Stimulated activated CD8-positive, alpha-beta memory T cell treated with anti-CD3 and anti-CD28 coated beads, Interleukin-7, amount 100 ng/mL, for 4 hours (primary cell): ENCODE results near the gene ATXN7L3.

ENCODE experiments used
- DNase-seq, 2 donors: peaks; one replicate each; pipeline ENCODE4 v3.0.0-alpha.2; 2020; ENCODE audit warnings: low read depth in 2 of 2

The ATXN7L3 gene

DNA sequence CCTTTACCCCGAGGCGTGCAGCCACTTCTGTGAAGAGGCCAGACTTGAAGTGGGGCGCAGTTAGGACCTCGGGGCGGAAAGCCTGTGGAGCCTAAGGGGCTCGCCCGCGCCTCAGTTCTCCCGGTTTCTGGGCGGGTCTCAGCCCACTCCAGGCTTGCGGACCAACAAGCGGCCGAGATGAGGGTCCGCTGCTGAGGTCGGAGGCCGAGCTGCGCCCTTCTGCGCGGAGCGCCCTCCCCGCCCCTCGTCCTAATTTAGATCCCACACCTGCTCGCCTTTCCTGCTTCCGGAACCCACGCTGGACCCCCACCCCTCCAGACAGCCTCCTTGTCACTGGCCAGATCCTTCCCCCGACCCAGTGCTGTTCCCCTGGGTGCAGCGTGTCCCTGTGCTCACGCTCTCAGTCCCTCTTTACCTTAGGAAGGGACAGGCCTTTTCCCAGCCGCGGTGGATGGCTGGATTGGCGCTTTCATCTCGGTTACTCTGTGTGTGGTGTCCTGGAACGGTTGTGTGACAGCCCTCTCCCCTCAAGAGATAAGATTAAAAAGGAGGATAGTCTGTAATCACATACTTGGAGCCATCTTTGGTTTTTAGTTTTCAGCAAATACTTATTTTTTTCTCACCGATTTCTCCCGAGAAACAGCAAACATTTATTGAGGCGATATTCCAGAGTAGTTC, 933 bp upstream of the ATXN7L3 start:
- DNase-seq: no peak

DNA sequence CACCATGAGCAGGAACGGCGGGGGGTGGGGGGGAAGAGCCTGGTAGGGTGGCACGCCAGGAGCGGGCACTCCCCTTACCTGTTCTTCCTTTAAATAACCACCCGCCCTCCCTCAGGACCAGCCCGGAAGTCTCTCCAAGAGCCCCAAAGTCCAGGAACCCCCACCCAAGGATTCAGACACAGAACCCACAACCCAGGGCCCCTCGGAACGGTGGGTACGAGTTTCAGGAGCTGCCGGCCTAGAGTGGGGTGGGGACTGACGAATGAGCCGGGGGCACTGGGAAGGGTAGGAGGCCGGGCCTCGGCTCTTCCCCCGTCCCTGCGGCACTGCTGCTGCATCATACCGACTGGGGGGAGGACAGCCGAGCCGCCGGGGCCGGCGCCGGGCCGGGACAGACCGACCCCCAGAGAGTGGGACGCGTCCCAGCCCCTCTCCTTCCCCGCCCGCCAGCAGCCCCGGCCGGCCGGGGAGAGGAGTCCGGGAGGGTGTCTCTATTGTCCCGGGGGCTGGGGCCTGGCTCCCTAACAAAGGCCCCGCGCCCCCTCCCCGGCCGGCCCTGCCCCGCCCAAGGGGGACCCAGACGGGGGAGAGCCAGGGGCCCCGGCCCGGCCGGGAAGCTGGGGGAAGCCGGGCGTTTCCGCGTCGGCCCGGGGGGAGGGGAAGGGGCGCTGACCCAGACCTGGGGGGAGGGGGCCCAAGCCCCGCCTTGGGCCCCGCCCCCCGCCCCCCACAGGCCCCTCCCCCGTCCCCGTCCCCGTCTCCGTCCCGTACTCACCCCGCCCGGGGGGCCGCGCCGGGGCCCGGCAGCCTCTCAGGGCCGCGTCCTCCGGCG, 747 bp downstream of the ATXN7L3 start:
- DNase-seq: peak in 1 of 2 donors; percentile 50

DNA sequence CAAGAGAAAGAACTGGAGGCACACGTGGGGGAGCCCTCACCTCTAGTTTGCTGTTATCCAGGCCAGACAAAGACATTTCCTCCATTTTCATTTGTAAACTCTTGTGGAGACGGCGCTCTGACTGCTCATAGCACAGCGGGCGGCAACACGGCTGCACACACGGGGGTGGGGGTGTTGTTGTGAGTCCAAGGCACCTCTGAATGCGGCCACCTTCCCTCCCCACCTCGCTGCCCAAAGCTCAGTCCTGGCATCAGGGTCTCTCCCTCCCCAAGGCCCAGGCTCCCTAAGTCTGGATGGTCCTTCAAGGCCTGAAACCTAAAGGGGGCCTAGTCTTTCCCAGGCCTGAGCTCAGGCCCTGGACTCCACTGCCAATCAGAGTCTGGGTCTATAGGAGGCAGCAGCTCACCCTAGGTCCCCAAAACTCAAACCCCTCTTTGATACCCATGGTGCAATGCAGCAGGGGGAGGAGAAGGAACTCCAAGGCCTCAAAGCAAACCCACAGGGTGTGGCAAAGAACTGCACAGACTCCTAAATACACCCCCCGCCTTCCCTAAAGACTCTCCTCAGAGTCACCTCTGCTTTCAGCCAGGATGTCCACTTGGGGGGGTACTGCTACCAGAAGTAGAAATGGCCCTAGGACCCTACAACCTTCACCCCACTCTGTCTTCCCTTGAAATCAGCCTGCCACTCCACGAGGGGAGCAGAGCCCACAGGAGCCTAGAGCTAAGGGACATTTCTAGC, 1.5 kb downstream of the ATXN7L3 start:
- no peak for DNase-seq

DNA sequence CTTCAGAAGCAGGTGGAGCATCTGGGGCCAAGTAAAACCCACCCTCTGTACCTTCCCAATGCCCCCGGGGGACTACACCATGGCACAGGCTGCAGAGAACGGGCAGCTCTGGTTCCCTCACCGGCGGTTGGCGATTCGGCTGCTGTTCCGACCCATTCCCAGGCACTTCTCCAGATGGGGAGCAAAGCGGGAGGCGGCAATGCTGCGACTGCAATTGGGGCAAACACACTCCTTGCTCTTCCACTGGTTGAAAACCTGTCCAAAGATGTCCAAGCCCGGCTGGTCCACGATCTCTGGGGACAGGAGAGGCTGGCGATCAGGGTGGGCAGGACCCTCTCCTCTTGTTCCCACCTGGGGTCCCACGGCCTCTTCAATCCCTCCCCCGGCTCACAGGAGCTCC, 2.6 kb downstream of the ATXN7L3 start:
- DNase-seq: no peak

DNA sequence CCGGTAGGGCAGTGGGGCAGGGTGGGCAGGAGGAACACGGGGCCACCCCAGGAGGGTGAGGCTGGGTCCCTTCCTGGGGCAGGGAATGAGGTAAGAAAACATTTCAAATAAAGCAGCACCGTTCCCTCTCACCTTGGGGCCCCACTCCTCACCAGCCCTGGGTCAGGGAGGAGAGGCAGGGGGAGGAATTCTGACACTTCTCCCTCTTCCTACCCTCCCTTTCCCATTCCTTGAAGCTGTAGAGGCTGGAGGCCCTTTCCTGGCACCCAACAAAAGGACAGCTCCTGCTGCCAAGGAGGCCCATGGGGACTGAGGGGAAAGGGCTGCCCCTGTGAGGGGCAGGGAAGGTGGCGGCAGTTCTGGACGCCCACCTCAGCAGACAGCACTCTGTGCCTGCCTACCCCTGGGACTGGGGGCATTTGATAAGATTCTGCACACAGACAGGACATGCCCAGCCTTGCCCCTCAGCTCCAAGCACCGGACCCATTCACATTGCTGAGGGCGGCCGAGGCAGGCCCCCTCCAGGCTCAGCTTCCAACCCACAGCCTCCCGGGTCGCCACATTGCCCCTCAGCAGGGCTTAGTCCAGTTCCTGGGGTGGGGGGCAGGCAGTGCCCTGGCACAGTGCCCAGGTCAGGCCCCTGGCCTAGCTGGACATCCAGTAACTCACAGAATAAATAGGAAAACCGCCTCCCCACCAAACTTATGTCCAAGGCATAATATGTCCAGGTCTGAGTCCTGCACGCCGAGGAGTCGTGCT, 6.2 kb downstream of the ATXN7L3 start:
- no peak for DNase-seq

DNA sequence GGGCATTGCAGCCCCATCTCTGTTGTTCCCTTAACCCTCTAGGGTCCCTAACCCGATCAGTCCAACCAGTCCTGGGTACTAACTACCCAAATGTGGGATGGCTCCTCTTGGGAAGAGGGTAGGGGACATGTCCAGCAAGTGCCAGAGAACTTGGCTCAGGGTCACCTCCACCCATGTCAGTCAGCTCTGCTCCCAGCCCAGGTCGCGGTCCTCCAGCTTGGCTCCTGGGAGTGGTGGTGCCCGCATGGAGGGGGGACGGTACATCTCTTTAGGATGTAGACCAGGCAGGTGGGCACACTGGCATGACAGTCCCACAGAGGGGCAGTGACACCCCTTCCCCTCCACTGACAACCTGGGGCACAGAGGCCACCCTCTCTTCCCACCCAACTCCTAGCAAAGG, 6.9 kb downstream of the ATXN7L3 start:
- DNase-seq: no peak

DNA sequence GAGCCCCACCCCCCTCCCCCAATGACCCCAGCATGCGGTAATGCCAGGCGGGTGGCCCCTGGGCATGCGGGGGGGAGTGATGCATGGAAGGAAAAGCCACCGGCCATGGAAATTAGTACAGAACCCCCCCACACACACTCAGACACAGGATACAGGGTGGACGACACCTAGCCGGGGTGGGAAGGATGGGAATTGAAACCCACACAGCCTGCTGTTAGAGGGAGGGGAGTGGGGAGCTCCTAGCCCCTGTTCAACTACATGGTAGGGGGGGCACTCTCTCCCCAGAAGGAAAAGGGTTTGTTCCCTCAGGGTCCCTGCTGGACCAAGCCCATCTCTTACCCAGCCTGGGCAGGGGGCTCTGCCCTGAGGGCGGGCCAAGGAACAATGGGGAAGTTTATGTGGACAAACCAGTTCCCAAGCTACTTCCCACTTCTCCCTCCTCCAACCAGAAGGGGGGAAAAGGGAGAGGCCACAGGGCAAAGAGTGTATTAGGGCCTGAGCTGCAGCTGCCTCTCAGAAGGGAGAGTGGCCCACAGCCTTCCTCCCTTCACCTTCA, 7.7 kb downstream of the ATXN7L3 start:
- no peak for DNase-seq

DNA sequence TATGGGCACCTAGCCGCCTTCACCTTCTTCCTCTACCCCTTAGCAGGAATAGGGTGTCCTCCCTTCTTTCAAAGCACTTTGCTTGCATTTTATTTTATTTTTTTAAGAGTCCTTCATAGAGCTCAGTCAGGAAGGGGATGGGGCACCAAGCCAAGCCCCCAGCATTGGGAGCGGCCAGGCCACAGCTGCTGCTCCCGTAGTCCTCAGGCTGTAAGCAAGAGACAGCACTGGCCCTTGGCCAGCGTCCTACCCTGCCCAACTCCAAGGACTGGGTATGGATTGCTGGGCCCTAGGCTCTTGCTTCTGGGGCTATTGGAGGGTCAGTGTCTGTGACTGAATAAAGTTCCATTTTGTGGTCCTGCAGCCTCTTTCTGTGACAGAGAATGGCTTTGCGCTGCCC, 8.3 kb downstream of the ATXN7L3 start:
- DNase-seq: no peak

DNA sequence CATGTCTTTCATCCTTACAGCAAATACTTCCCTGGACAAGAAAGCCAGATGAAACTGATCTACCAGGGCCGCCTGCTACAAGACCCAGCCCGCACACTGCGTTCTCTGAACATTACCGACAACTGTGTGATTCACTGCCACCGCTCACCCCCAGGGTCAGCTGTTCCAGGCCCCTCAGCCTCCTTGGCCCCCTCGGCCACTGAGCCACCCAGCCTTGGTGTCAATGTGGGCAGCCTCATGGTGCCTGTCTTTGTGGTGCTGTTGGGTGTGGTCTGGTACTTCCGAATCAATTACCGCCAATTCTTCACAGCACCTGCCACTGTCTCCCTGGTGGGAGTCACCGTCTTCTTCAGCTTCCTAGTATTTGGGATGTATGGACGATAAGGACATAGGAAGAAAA, 9.2 kb downstream of the ATXN7L3 start:
- no peak for DNase-seq

DNA sequence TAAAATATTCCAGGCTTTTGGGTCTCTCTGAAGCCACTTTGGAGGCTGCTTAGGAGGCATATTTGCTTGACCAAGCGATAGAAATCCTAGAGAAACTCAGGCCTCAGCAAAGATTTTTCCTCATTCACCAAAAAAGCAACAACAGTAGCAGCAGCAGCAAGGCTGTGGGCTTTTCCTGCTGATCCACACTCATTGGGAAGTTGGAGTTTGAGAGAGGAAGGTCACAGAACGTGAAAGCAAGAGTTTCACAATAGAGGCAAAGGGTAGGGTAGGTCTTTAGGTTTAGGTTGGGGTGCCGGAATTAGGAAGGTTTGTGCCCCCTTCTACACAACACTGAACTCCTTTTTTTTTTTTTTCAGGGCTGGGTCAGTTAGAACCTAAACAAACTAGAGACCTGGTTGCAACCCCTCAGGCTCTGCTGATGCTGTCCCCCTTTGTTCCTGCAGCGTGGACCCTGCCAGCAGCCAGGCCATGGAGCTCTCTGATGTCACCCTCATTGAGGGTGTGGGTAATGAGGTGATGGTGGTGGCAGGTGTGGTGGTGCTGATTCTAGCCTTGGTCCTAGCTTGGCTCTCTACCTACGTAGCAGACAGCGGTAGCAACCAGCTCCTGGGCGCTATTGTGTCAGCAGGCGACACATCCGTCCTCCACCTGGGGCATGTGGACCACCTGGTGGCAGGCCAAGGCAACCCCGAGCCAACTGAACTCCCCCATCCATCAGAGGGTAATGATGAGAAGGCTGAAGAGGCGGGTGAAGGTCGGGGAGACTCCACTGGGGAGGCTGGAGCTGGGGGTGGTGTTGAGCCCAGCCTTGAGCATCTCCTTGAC, 10.9 kb downstream of the ATXN7L3 start:
- no peak for DNase-seq

DNA sequence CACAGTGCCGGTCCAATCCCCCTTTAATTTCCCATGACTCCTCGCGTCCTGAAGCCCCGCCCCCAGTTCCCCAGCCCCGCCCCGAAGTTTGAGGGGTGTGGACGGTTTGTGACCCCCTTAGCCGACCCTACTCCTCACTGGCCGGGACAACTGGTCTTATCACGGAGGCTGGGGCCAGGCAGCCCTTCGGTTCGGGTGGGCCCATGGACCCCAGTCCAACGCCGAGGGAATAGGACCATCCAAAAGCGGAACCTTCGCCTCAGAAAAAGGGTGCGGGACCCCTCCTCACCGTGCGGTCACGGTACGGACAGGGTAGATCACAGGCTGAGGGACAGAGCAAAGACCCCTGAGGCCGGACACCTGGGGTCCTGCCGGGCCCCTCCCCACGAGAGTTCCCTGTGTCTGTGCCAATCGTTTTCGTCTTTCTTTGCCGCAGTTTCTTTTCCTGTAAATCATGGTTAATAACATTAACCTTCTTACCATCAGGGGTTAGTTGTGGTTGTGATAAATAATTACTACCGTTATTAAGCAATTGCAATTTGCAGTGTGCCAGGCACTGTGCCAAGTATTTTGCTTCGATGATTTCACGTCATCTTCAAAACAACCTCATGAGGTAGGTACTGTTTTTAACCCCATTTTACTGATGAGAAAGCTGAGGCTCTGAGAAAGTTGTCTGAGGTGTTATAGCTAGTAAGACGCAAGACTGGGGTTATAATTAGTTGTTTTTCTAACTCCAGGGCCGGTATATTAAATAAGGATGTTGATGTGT, 12.4 kb downstream of the ATXN7L3 start:
- DNase-seq: no peak

DNA sequence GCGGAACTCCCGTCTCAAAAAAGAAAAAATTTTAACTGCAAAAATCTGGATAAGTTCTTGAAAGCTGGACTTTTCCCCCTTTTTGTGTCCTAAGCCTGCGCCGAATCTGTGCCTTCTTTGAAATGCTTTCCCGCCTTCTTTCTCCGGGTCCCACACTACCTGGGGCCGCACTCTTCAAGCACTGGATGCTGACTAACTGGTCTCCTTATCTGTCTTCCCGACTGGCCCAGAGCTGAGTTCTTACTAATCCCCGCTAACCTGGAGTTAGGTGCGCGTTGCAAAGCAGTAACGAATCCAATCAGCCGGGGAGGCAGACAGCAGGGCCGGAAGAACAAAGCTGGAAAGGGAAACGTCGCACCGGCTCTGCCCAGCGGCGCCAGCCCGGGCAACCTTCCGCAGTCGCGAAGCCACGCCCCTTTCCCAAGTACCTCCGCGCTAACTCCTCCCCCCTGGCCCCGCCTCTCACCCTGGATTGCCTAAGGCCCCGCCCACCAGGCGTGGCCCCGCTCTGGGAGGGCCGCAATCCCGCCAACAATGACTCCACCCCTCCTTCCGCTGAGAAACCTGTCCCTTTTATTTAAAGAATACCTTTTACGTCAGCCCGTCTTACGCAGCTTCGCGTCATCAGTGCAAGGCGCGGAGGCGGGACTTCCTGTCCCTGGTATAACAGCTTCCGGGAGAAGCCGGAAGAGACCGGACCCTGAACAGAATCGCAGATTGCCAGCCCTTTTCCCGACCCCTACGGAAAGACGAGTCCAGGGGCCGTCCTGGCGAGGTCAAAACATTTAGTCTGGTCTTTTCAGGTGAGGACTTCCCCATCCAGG, 13.2 kb downstream of the ATXN7L3 start, which contains the start of gene TMUB2:
Gene TMUB2, plus strand, starts transcription at position 666 of the 824 bp plus-strand sequence. CDS start 737 bp downstream, outside the sequence.
- peak; percentile 98 for DNase-seq

DNA sequence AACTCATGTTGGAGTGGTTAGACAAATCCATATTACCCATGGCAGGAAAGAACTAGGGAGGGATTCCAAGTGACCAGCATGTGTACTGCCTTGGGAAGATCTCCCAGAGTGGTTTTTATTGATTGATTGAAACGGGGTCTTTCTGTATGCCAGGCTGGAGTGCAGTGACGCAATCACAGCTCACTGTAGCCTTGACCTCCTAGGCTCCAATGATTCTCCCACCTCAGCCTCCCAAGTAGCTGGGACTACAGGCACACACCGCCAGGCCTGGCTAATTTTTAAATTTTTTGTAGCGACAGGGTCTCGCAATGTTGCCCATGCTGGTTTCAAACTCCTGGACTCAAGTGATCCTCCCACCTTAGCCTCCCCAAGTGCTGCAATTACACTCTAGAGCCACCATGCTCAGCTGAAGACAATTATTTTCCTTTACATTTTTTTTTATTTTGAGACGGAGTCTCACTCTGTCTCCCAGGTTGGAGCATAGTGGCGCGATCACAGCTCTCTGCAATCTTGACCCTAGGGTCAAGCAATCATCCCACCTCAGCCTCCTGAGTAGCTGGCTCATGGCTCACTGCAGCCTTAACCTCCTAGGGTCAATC, 15.4 kb downstream of the ATXN7L3 start:
- no peak for DNase-seq

DNA sequence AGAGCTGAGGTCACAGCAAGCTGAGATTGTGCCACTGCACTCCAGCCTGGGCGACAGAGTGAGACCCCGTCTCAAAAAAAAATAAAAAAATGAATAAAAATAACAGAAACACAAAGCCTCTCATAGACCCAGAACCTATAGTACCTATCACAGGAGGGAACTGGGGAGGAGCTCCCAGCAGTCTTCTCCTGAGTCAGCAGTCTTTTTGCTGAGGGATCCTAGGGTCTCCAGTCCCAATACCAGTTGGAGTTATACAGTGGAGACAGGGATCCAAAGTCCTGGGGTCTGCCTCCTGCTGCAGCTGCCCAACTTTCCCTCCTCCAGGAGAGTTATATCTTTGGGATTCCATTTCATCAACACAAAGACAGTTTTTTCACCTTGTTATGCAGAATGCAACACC, 16.7 kb downstream of the ATXN7L3 start:
- DNase-seq: no peak

DNA sequence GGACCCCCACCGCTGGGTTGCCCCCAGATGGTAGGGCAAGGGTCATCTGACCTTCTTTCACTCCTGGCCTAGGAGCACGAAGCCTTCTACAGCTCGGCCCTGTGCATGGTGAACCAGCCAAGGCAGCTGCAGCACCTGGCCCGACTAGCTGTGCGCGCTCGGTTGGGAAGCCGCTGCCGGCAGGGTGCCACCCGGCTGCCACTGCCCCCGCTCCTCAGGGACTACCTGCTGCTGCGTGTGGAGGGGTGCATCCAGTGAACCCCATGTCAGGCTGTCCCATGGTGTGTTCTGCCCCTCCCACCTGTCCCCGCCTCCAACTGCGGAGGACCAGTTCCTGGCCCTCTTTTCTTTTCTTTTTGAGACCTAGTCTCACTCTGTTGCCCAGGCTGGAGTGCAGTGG, 21.6 kb downstream of the ATXN7L3 start:
- no peak for DNase-seq

DNA sequence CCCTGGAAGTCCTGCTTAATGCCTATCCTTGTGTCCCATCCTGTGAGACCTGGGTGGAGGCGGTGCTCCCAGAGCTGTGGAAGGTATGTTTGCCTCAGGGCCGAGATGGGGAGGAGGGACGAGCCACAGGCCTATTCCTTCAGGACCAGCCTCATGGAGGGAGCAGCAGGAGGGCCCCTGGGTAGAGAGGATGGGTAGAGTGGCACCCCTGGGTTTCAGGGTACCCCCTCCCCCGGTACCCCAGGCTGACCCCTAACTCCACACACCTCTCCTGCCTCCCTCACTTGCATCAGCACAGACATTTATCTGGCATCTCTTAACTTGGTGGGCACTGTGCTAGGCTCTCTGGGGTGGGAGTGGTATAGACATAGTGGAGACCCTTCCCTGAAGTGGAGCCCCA, 22.0 kb downstream of the ATXN7L3 start:
- no peak for DNase-seq

DNA sequence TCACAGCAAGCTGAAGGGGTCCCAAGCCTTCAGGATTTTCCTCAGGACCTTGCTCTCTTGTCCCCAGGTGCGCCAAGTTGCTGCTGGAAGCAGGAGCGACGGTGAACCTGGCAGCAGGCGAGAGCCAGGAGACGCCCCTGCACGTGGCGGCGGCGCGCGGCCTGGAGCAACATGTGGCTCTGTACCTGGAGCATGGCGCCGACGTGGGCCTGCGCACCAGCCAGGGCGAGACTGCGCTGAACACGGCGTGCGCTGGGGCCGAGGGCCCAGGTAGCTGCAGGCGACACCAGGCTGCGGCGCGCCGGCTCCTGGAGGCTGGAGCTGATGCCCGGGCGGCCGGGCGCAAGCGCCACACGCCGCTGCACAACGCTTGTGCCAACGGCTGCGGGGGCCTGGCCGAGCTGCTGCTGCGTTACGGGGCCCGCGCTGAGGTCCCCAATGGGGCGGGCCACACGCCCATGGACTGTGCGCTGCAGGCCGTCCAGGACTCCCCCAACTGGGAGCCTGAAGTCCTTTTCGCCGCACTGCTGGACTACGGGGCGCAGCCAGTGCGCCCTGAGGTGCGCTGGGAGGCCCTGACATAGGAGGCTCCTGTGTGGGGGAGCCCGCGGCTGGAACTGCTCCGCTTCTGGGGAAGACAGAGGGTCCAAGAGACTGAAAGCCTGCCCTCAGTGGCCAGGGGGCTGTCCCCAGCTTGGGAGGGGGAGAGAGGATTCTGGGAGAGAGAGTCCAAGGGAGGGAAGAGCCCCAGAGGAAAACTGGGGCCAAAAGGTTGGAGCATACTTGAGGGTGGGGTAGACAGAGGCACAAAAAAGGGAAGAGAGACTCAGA, 22.8 kb downstream of the ATXN7L3 start:
- DNase-seq: no peak

DNA sequence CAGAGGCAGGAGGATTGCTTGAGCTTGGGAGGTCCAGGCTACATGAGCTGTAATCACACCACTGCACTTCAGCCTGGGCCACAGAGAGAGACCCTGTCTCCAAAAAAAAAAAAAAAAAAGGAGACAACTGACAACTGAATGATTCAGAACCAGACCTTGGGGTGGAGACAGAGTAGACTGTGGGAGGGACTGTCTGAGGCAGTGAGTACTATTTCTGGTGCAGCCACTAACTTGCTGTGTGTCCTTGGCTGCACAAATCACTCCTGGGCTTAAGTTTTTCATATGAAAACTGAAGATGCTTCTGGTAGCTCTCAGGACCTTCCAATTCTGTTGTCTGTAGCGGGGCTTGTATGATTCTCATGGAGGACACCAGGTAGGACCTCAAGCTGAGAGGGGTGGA, 23.4 kb downstream of the ATXN7L3 start:
- DNase-seq: no peak
